ENCODE results near the gene RAB36.

RAB36 gene

DNA sequence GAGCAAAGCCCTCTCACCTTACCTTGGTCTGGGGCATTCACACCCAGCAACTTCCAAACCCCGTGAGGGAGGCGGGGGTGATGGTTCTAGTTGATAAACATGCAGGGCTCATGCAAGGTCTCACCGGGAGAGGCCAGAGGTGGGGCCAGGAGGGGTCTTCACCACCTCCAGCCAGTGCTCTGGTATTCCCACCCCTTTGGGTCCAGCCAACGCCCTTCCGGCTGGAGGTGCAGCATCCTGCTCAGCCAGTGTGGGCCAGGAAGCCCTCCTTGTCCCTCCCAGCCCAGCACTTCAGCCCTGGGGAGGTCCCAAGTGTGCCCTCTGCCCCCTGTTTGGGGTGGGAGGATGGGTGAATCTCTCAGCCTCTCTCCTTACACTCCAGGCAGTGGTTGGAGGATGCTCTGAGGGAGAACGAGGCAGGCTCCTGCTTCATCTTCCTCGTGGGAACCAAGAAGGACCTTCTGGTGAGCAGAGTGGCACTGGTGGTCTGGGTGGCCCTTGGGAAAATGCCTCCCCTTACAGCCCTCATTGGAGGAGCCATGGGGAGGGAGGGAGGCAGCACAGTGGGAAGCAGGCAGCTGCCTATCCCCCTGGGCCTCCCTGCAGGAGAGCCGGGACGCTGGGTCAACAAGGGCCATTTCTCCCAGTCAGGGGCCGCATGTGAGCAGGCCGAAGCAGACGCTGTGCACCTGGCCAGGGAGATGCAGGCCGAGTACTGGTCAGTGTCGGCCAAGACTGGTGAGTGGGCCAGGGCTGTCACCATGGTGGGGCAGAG, 13.4 kb downstream of the RAB36 start:
- no peaks in the 10 kb centered on the region for H3K36me3 ChIP-seq (ENCODE audit: control insufficient read depth in 2 of 2, insufficient read depth in 2 of 2, low read length in 2 of 2)
- H3K27me3 ChIP-seq (ENCODE audit: control insufficient read depth in 2 of 2, insufficient read depth in 2 of 2, low read length in 2 of 2), result no peaks in the 10 kb centered on the region

GRCh38 chr22:23159291-23159630, 14.0 kb downstream of the RAB36 start:
- H3K27me3 ChIP-seq (ENCODE audit: control insufficient read depth in 2 of 2, insufficient read depth in 2 of 2, low read length in 2 of 2), result no peaks in the 10 kb centered on the region
- H3K4me1 ChIP-seq (ENCODE audit: control insufficient read depth in 2 of 2, insufficient read depth in 2 of 2, low read length in 2 of 2), result peaks cover 5 to 11% of the 10 kb centered on the region in 2 donors
- no peaks in the 10 kb centered on the region for H3K36me3 ChIP-seq (ENCODE audit: control insufficient read depth in 2 of 2, insufficient read depth in 2 of 2, low read length in 2 of 2)
- no peak overlapping the region for H3K27ac ChIP-seq (ENCODE audit: low read depth in 2 of 2, low read length in 2 of 2)
- no peak overlapping the region for H3K9ac ChIP-seq (ENCODE audit: low read depth in 1 of 2, low read length in 2 of 2)
- no peak overlapping the region for H3K4me3 ChIP-seq (ENCODE audit: low read length in 2 of 2)
- H3K9me3 ChIP-seq (ENCODE audit: control insufficient read depth in 2 of 2, low read length in 2 of 2), result no peaks in the 10 kb centered on the region

More for the DNA sequence above, 13.4 kb downstream of the RAB36 start:
- Histone ChIP-seq H3K9ac (ENCODE audit: low read depth in 1 of 2, low read length in 2 of 2) (no peak overlapping the region), H3K4me1 (ENCODE audit: control insufficient read depth in 2 of 2, insufficient read depth in 2 of 2, low read length in 2 of 2) (peaks cover 0 to 6% of the 10 kb centered on the region in 2 donors), H3K4me3 (ENCODE audit: low read length in 2 of 2) (no peak overlapping the region), H3K9me3 (ENCODE audit: control insufficient read depth in 2 of 2, low read length in 2 of 2) (no peaks in the 10 kb centered on the region), H3K27ac (ENCODE audit: low read depth in 2 of 2, low read length in 2 of 2) (no peak overlapping the region)

GRCh38 chr22:23161029-23161428, 15.8 kb downstream of the RAB36 start:
- no peak overlapping the region for H3K4me3 ChIP-seq (ENCODE audit: low read length in 2 of 2)
- no peak overlapping the region for H3K27ac ChIP-seq (ENCODE audit: low read depth in 2 of 2, low read length in 2 of 2)

DNA sequence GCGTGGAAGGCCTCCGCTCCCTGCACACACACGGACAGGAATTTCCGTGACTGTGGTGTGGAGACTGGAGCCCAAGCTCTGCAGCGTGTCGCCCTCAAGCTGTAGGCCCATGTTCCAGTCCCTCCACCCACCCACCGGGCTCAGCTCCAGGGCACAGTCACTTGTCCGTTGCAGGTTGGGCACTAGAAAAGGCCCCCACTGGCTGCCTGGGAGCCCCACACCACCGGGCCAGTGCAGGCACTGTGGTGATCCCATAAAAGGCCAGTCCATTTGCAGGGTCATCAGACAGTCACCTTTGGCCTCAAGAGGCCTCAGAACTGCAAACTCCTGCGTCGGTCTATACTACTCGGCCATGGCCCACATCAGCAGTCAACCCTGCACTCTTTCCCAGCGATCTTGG, 16.3 kb downstream of the RAB36 start:
- Histone ChIP-seq H3K27ac (ENCODE audit: low read depth in 2 of 2, low read length in 2 of 2) (no peak overlapping the region), H3K9ac (ENCODE audit: low read depth in 1 of 2, low read length in 2 of 2) (no peak overlapping the region), H3K4me1 (ENCODE audit: control insufficient read depth in 2 of 2, insufficient read depth in 2 of 2, low read length in 2 of 2) (peaks cover 8 to 14% of the 10 kb centered on the region in 2 donors), H3K36me3 (ENCODE audit: control insufficient read depth in 2 of 2, insufficient read depth in 2 of 2, low read length in 2 of 2) (no peaks in the 10 kb centered on the region), H3K4me3 (ENCODE audit: low read length in 2 of 2) (no peak overlapping the region), H3K9me3 (ENCODE audit: control insufficient read depth in 2 of 2, low read length in 2 of 2) (no peaks in the 10 kb centered on the region), H3K27me3 (ENCODE audit: control insufficient read depth in 2 of 2, insufficient read depth in 2 of 2, low read length in 2 of 2) (no peaks in the 10 kb centered on the region)

More at GRCh38 chr22:23161029-23161428, 15.8 kb downstream of the RAB36 start:
- H3K4me1 ChIP-seq (ENCODE audit: control insufficient read depth in 2 of 2, insufficient read depth in 2 of 2, low read length in 2 of 2), result peaks cover 8 to 14% of the 10 kb centered on the region in 2 donors
- H3K9ac ChIP-seq (ENCODE audit: low read depth in 1 of 2, low read length in 2 of 2), result no peak overlapping the region
- no peaks in the 10 kb centered on the region for H3K27me3 ChIP-seq (ENCODE audit: control insufficient read depth in 2 of 2, insufficient read depth in 2 of 2, low read length in 2 of 2)
- H3K9me3 ChIP-seq (ENCODE audit: control insufficient read depth in 2 of 2, low read length in 2 of 2), result no peaks in the 10 kb centered on the region
- H3K36me3 ChIP-seq (ENCODE audit: control insufficient read depth in 2 of 2, insufficient read depth in 2 of 2, low read length in 2 of 2), result no peaks in the 10 kb centered on the region

DNA sequence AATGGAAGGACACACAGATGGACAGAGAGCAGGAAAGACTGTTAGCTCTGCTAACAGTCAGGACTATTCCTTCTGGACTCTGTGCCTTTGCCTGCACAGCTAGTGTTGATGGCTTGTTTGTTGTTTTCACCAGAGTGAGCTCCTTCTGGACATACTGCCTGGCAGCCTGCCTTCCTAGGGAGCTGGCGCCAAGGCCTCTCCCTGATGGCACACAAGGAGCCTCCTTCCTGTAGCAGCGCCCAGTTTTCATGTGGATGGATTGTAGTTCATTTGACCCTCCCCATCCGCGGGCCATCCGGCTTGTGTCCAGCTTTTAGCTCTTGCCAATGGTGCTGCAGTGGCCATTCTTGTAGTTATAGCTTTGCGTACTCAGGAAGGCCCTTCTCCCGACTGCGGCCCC, 18.4 kb downstream of the RAB36 start:
- Histone ChIP-seq H3K27me3 (ENCODE audit: control insufficient read depth in 2 of 2, insufficient read depth in 2 of 2, low read length in 2 of 2) (no peaks in the 10 kb centered on the region), H3K27ac (ENCODE audit: low read depth in 2 of 2, low read length in 2 of 2) (peak overlapping the region; percentile 23 to 55), H3K4me1 (ENCODE audit: control insufficient read depth in 2 of 2, insufficient read depth in 2 of 2, low read length in 2 of 2) (peaks cover 8 to 11% of the 10 kb centered on the region in 2 donors), H3K36me3 (ENCODE audit: control insufficient read depth in 2 of 2, insufficient read depth in 2 of 2, low read length in 2 of 2) (no peaks in the 10 kb centered on the region), H3K9me3 (ENCODE audit: control insufficient read depth in 2 of 2, low read length in 2 of 2) (no peaks in the 10 kb centered on the region), H3K9ac (ENCODE audit: low read depth in 1 of 2, low read length in 2 of 2) (no peak overlapping the region), H3K4me3 (ENCODE audit: low read length in 2 of 2) (no peak overlapping the region)

DNA sequence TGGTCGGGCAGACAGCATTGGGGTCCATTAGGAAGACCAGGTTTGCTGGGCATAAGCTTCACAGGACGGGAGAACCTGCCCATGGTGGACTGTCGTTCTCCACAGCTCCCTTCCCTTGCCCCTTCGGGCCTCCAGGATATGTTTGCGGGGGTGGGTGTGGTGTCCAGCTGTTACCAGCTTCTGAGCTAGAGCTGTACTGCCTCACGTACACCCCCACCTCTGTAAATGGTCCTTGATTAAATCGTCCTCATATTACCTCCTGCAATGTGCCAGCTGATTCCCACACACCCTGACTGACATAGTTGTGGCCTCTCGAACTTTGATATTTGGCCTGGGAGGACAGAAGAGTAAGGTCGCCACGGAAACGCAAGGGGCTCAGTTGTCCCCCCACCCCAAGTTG, 18.8 kb downstream of the RAB36 start:
- Histone ChIP-seq H3K9ac (ENCODE audit: low read depth in 1 of 2, low read length in 2 of 2) (no peak overlapping the region), H3K27me3 (ENCODE audit: control insufficient read depth in 2 of 2, insufficient read depth in 2 of 2, low read length in 2 of 2) (no peaks in the 10 kb centered on the region), H3K36me3 (ENCODE audit: control insufficient read depth in 2 of 2, insufficient read depth in 2 of 2, low read length in 2 of 2) (no peaks in the 10 kb centered on the region), H3K4me3 (ENCODE audit: low read length in 2 of 2) (no peak overlapping the region), H3K9me3 (ENCODE audit: control insufficient read depth in 2 of 2, low read length in 2 of 2) (no peaks in the 10 kb centered on the region), H3K4me1 (ENCODE audit: control insufficient read depth in 2 of 2, insufficient read depth in 2 of 2, low read length in 2 of 2) (peaks cover 8 to 11% of the 10 kb centered on the region in 2 donors), H3K27ac (ENCODE audit: low read depth in 2 of 2, low read length in 2 of 2) (peak overlapping the region; percentile 23 to 55)

- Histone ChIP-seq H3K9me3 (ENCODE audit: control insufficient read depth in 2 of 2, low read length in 2 of 2) (no peaks in the 10 kb centered on the region), H3K9ac (ENCODE audit: low read depth in 1 of 2, low read length in 2 of 2) (no peak overlapping the region), H3K27me3 (ENCODE audit: control insufficient read depth in 2 of 2, insufficient read depth in 2 of 2, low read length in 2 of 2) (no peaks in the 10 kb centered on the region), H3K4me1 (ENCODE audit: control insufficient read depth in 2 of 2, insufficient read depth in 2 of 2, low read length in 2 of 2) (peaks cover 8 to 11% of the 10 kb centered on the region in 2 donors), H3K36me3 (ENCODE audit: control insufficient read depth in 2 of 2, insufficient read depth in 2 of 2, low read length in 2 of 2) (no peaks in the 10 kb centered on the region), H3K4me3 (ENCODE audit: low read length in 2 of 2) (no peak overlapping the region), H3K27ac (ENCODE audit: low read depth in 2 of 2, low read length in 2 of 2) (no peak overlapping the region)
Observed at GRCh38 chr22:23166042-23166831, 21.0 kb downstream of the RAB36 start.

GRCh38 chr22:23166841-23167616, 21.8 kb downstream of the RAB36 start:
- H3K27ac ChIP-seq (ENCODE audit: low read depth in 2 of 2, low read length in 2 of 2), result no peak overlapping the region
- no peaks in the 10 kb centered on the region for H3K36me3 ChIP-seq (ENCODE audit: control insufficient read depth in 2 of 2, insufficient read depth in 2 of 2, low read length in 2 of 2)
- H3K9me3 ChIP-seq (ENCODE audit: control insufficient read depth in 2 of 2, low read length in 2 of 2), result no peaks in the 10 kb centered on the region
- no peaks in the 10 kb centered on the region for H3K27me3 ChIP-seq (ENCODE audit: control insufficient read depth in 2 of 2, insufficient read depth in 2 of 2, low read length in 2 of 2)
- H3K4me3 ChIP-seq (ENCODE audit: low read length in 2 of 2), result no peak overlapping the region
- peaks cover 8 to 11% of the 10 kb centered on the region in 2 donors for H3K4me1 ChIP-seq (ENCODE audit: control insufficient read depth in 2 of 2, insufficient read depth in 2 of 2, low read length in 2 of 2)
- H3K9ac ChIP-seq (ENCODE audit: low read depth in 1 of 2, low read length in 2 of 2), result no peak overlapping the region

- Histone ChIP-seq H3K27ac (ENCODE audit: low read depth in 2 of 2, low read length in 2 of 2) (no peak overlapping the region), H3K4me1 (ENCODE audit: control insufficient read depth in 2 of 2, insufficient read depth in 2 of 2, low read length in 2 of 2) (peaks cover 8 to 10% of the 10 kb centered on the region in 2 donors), H3K27me3 (ENCODE audit: control insufficient read depth in 2 of 2, insufficient read depth in 2 of 2, low read length in 2 of 2) (no peaks in the 10 kb centered on the region), H3K9ac (ENCODE audit: low read depth in 1 of 2, low read length in 2 of 2) (no peak overlapping the region), H3K4me3 (ENCODE audit: low read length in 2 of 2) (no peak overlapping the region), H3K36me3 (ENCODE audit: control insufficient read depth in 2 of 2, insufficient read depth in 2 of 2, low read length in 2 of 2) (no peaks in the 10 kb centered on the region), H3K9me3 (ENCODE audit: control insufficient read depth in 2 of 2, low read length in 2 of 2) (no peaks in the 10 kb centered on the region)
Observed at GRCh38 chr22:23168391-23169042, 23.2 kb downstream of the RAB36 start.
